ENCODE measurements around the gene UBE2D4. TPM values are rescaled to one million over a fixed set of nuclear protein-coding genes. Genes with fewer than 3 reads are reported as not detected.

UBE2D4 gene
- 4.9 TPM for polyA plus RNA-seq (2013, experiment 1 of 2)
- polyA plus RNA-seq (2013, experiment 2 of 2) = 4.4 TPM

- Histone ChIP-seq H3K4me3 (ENCODE audit: low read length) (peak within 1 kb of the TSS; percentile 47), H3K27ac (ENCODE audit: low read depth, low read length) (no peak within 1 kb of the TSS), H3K18ac (ENCODE audit: low read length) (peak within 1 kb of the TSS; percentile 9), H4K8ac (ENCODE audit: low read depth, low read length) (no peak within 1 kb of the TSS), H2BK15ac (replicated peaks; ENCODE audit: low read depth) (no peak within 1 kb of the TSS), H3K23ac (ENCODE audit: low read length) (no peak within 1 kb of the TSS), H3K4me2 (ENCODE audit: low read length) (peak within 1 kb of the TSS; percentile 92), H3K9ac (ENCODE audit: low read length) (peak within 1 kb of the TSS; percentile 69), H3K79me1 (ENCODE audit: low read length) (no peaks in the 10 kb centered on the region), H3K4ac (ENCODE audit: low read depth, low read length) (no peak within 1 kb of the TSS), H3K4me1 (ENCODE audit: control insufficient read depth, low read depth, low read length) (no peaks in the 10 kb centered on the region), H4K5ac (ENCODE audit: low read length) (no peak within 1 kb of the TSS), H2BK120ac (ENCODE audit: low read depth, low read length) (no peak within 1 kb of the TSS), H2AK5ac (ENCODE audit: low read length) (no peak within 1 kb of the TSS), H2BK5ac (ENCODE audit: low read length) (no peak within 1 kb of the TSS), H3K56ac (ENCODE audit: low read length) (peak within 1 kb of the TSS; percentile 92), H3K27me3 (ENCODE audit: insufficient read depth, low read length, poor library complexity) (no peaks in the 10 kb centered on the region), H3K36me3 (ENCODE audit: control insufficient read depth, insufficient read depth, low read length) (no peaks in the 10 kb centered on the region), H3K79me2 (ENCODE audit: control insufficient read depth, insufficient read depth, low read length) (no peaks in the 10 kb centered on the region)
- no CpG with 5 or more reads among the region's 82 CpGs for WGBS (ENCODE audit: extremely low coverage, insufficient coverage, low lambda C conversion rate)
- peak; percentile 59 for DNase-seq
Observed at GRCh38 chr7:43925984-43926797, at the start of gene UBE2D4. Gene UBE2D4, plus strand, starts transcription at chr7:43926436. Its CDS starts 97 bp downstream, at chr7:43926533.

- Histone ChIP-seq H3K18ac (ENCODE audit: low read length) (no peak overlapping the region), H3K9ac (ENCODE audit: low read length) (no peak overlapping the region), H2BK120ac (ENCODE audit: low read depth, low read length) (no peak overlapping the region), H3K36me3 (ENCODE audit: control insufficient read depth, insufficient read depth, low read length) (peaks cover 1% of the 10 kb centered on the region), H3K27ac (ENCODE audit: low read depth, low read length) (no peak overlapping the region), H2BK15ac (replicated peaks; ENCODE audit: low read depth) (no peak overlapping the region), H2BK5ac (ENCODE audit: low read length) (no peak overlapping the region), H4K5ac (ENCODE audit: low read length) (no peak overlapping the region), H3K79me2 (ENCODE audit: control insufficient read depth, insufficient read depth, low read length) (no peaks in the 10 kb centered on the region), H3K4me2 (ENCODE audit: low read length) (no peak overlapping the region), H3K23ac (ENCODE audit: low read length) (no peak overlapping the region), H2AK5ac (ENCODE audit: low read length) (no peak overlapping the region), H4K8ac (ENCODE audit: low read depth, low read length) (no peak overlapping the region), H3K27me3 (ENCODE audit: insufficient read depth, low read length, poor library complexity) (no peaks in the 10 kb centered on the region), H3K4ac (ENCODE audit: low read depth, low read length) (no peak overlapping the region), H3K4me1 (ENCODE audit: control insufficient read depth, low read depth, low read length) (no peaks in the 10 kb centered on the region), H3K4me3 (ENCODE audit: low read length) (no peak overlapping the region), H3K79me1 (ENCODE audit: low read length) (no peaks in the 10 kb centered on the region), H3K56ac (ENCODE audit: low read length) (no peak overlapping the region)
- WGBS (ENCODE audit: extremely low coverage, insufficient coverage, low lambda C conversion rate) = no CpG with 5 or more reads among the region's 29 CpGs
- no peak for DNase-seq
Observed at GRCh38 chr7:43876976-43877745, 49.1 kb upstream of the UBE2D4 start.

- no peak for DNase-seq
- no peak overlapping the region for H3K4me2 ChIP-seq (ENCODE audit: low read length)
- H2AK5ac ChIP-seq (ENCODE audit: low read length) = no peak overlapping the region
- H2BK120ac ChIP-seq (ENCODE audit: low read depth, low read length) = no peak overlapping the region
- WGBS (ENCODE audit: extremely low coverage, insufficient coverage, low lambda C conversion rate) = no CpG with 5 or more reads among the region's 38 CpGs
- H3K56ac ChIP-seq (ENCODE audit: low read length) = no peak overlapping the region
- H2BK15ac ChIP-seq (replicated peaks; ENCODE audit: low read depth) = no peak overlapping the region
- no peak overlapping the region for H4K5ac ChIP-seq (ENCODE audit: low read length)
- H3K18ac ChIP-seq (ENCODE audit: low read length) = no peak overlapping the region
- H3K4me3 ChIP-seq (ENCODE audit: low read length) = no peak overlapping the region
- H2BK5ac ChIP-seq (ENCODE audit: low read length) = no peak overlapping the region
- H3K4me1 ChIP-seq (ENCODE audit: control insufficient read depth, low read depth, low read length) = no peaks in the 10 kb centered on the region
- no peak overlapping the region for H4K8ac ChIP-seq (ENCODE audit: low read depth, low read length)
- no peak overlapping the region for H3K27ac ChIP-seq (ENCODE audit: low read depth, low read length)
- no peaks in the 10 kb centered on the region for H3K79me1 ChIP-seq (ENCODE audit: low read length)
- H3K79me2 ChIP-seq (ENCODE audit: control insufficient read depth, insufficient read depth, low read length) = no peaks in the 10 kb centered on the region
- peaks cover 1% of the 10 kb centered on the region for H3K36me3 ChIP-seq (ENCODE audit: control insufficient read depth, insufficient read depth, low read length)
- no peaks in the 10 kb centered on the region for H3K27me3 ChIP-seq (ENCODE audit: insufficient read depth, low read length, poor library complexity)
- H3K9ac ChIP-seq (ENCODE audit: low read length) = no peak overlapping the region
- H3K4ac ChIP-seq (ENCODE audit: low read depth, low read length) = no peak overlapping the region
- H3K23ac ChIP-seq (ENCODE audit: low read length) = no peak overlapping the region
Observed at GRCh38 chr7:43877968-43878864, 48.0 kb upstream of the UBE2D4 start.

DNA sequence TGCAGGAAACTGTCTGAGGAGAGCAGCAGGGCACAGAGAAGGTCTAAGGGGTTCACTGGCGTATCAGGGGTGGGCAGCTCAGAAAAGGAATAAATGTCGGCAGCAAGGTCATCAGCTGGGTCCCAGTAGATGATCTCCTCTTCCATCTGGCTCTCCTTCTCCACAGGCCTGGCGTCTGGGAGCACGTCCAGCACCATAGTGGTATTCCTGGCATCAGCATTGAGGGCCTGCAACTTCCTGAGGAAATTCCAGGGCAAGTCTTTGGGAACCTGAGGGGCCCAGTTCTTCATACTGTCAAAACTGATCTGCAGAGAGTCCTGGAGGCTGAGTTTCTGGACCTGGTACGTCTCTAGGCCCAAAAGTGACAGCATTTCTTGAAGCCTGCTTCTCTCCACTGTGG is 47.4 kb upstream of the UBE2D4 start:
- no peaks in the 10 kb centered on the region for H3K79me2 ChIP-seq (ENCODE audit: control insufficient read depth, insufficient read depth, low read length)
- H2BK15ac ChIP-seq (replicated peaks; ENCODE audit: low read depth) = no peak overlapping the region
- H3K4me3 ChIP-seq (ENCODE audit: low read length) = no peak overlapping the region
- no peak overlapping the region for H3K4ac ChIP-seq (ENCODE audit: low read depth, low read length)
- H3K4me2 ChIP-seq (ENCODE audit: low read length) = no peak overlapping the region
- no peak overlapping the region for H4K8ac ChIP-seq (ENCODE audit: low read depth, low read length)
- H3K18ac ChIP-seq (ENCODE audit: low read length) = no peak overlapping the region
- no peak overlapping the region for H3K56ac ChIP-seq (ENCODE audit: low read length)
- H3K4me1 ChIP-seq (ENCODE audit: control insufficient read depth, low read depth, low read length) = no peaks in the 10 kb centered on the region
- no peak overlapping the region for H4K5ac ChIP-seq (ENCODE audit: low read length)
- no CpG with 5 or more reads among the region's 5 CpGs for WGBS (ENCODE audit: extremely low coverage, insufficient coverage, low lambda C conversion rate)
- H2BK120ac ChIP-seq (ENCODE audit: low read depth, low read length) = no peak overlapping the region
- DNase-seq = no peak
- peaks cover 1% of the 10 kb centered on the region for H3K36me3 ChIP-seq (ENCODE audit: control insufficient read depth, insufficient read depth, low read length)
- H3K27me3 ChIP-seq (ENCODE audit: insufficient read depth, low read length, poor library complexity) = no peaks in the 10 kb centered on the region
- no peak overlapping the region for H3K9ac ChIP-seq (ENCODE audit: low read length)
- H2AK5ac ChIP-seq (ENCODE audit: low read length) = no peak overlapping the region
- H3K23ac ChIP-seq (ENCODE audit: low read length) = no peak overlapping the region
- no peak overlapping the region for H3K27ac ChIP-seq (ENCODE audit: low read depth, low read length)
- H3K79me1 ChIP-seq (ENCODE audit: low read length) = no peaks in the 10 kb centered on the region
- H2BK5ac ChIP-seq (ENCODE audit: low read length) = no peak overlapping the region

DNA sequence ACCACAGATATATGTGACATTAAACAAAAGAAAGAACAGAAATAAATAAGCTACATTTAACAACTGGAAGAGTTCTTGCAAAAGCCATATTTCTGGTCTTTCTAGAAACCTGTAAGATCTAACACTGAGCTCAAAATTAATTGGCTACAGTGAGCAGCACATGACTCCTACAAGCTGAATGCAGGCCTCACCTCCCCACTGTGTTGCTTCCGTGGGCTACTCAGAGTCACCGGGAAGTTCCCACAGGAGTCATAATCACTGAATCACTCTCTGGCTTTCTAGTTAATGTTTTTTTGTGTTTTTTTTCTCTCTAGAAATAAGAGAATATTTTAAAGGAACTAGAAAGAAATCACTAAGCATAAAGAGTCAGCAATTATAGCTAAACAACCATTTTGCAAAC is 46.8 kb upstream of the UBE2D4 start:
- Histone ChIP-seq H3K4me1 (ENCODE audit: control insufficient read depth, low read depth, low read length) (no peaks in the 10 kb centered on the region), H4K5ac (ENCODE audit: low read length) (no peak overlapping the region), H2BK15ac (replicated peaks; ENCODE audit: low read depth) (no peak overlapping the region), H3K79me2 (ENCODE audit: control insufficient read depth, insufficient read depth, low read length) (no peaks in the 10 kb centered on the region), H3K23ac (ENCODE audit: low read length) (no peak overlapping the region), H3K27me3 (ENCODE audit: insufficient read depth, low read length, poor library complexity) (no peaks in the 10 kb centered on the region), H4K8ac (ENCODE audit: low read depth, low read length) (no peak overlapping the region), H3K4ac (ENCODE audit: low read depth, low read length) (no peak overlapping the region), H3K27ac (ENCODE audit: low read depth, low read length) (no peak overlapping the region), H3K4me2 (ENCODE audit: low read length) (no peak overlapping the region), H3K79me1 (ENCODE audit: low read length) (no peaks in the 10 kb centered on the region), H3K18ac (ENCODE audit: low read length) (no peak overlapping the region), H3K56ac (ENCODE audit: low read length) (no peak overlapping the region), H3K9ac (ENCODE audit: low read length) (no peak overlapping the region), H2BK5ac (ENCODE audit: low read length) (no peak overlapping the region), H2AK5ac (ENCODE audit: low read length) (no peak overlapping the region), H2BK120ac (ENCODE audit: low read depth, low read length) (no peak overlapping the region), H3K4me3 (ENCODE audit: low read length) (no peak overlapping the region), H3K36me3 (ENCODE audit: control insufficient read depth, insufficient read depth, low read length) (peaks cover 1% of the 10 kb centered on the region)
- no peak for DNase-seq
- no CpG with 5 or more reads among the region's 2 CpGs for WGBS (ENCODE audit: extremely low coverage, insufficient coverage, low lambda C conversion rate)
